Lung (tissue), 12 donors: ENCODE measurements around the gene TSPOAP1. TPM values are rescaled to one million over a fixed set of nuclear protein-coding genes. Genes with fewer than 3 reads are reported as not detected.

Source experiments
- ATAC-seq: fragments of 200-7000 bp; cut with Tn5 transposase; one replicate; pipeline ENCODE4 v1.9.1; 2020; ENCODE audit warnings: moderate number of reproducible peaks; ENCODE audit not compliant: insufficient read depth, low FRiP score
- DNase-seq, 3 donors: peaks; one replicate each; pipeline ENCODE4 v3.0.0-alpha.2; 2013 to 2017
- H3K27ac ChIP-seq, 2 donors: one replicate each; pipeline ENCODE4 v1.5.1; 2013; ENCODE audit warnings: mild to moderate bottlenecking in 2 of 2, moderate library complexity in 2 of 2, control low read depth in 1 of 2, inconsistent platforms in 1 of 2, low read depth in 1 of 2, low read length in 1 of 2
- H3K27me3 ChIP-seq, 3 donors: one replicate each; pipeline ENCODE4 v1.5.1; 2013; ENCODE audit warnings: low read length in 2 of 3; ENCODE audit not compliant: control insufficient read depth in 3 of 3, insufficient read depth in 3 of 3
- H3K36me3 ChIP-seq, 4 donors: one replicate each; pipeline ENCODE4 v1.5.1; 2013; ENCODE audit warnings: low read length in 4 of 4, mild to moderate bottlenecking in 1 of 4, moderate library complexity in 1 of 4; ENCODE audit not compliant: control insufficient read depth in 4 of 4, insufficient read depth in 4 of 4
- H3K4me1 ChIP-seq, 5 donors: one replicate each; pipeline ENCODE4 v1.5.1; 2013; ENCODE audit warnings: low read length in 5 of 5, mild to moderate bottlenecking in 2 of 5, moderate library complexity in 1 of 5; ENCODE audit not compliant: control insufficient read depth in 5 of 5, insufficient read depth in 5 of 5
- H3K4me3 ChIP-seq: one replicate; pipeline ENCODE4 v1.5.1; 2013; ENCODE audit warnings: mild to moderate bottlenecking, control low read depth, moderate library complexity
- H3K9ac ChIP-seq, 2 donors: one replicate each; pipeline ENCODE4 v1.5.1; 2013; ENCODE audit warnings: low read length in 2 of 2, control low read depth in 1 of 2; ENCODE audit not compliant: insufficient read depth in 1 of 2
- H3K9me3 ChIP-seq, 4 donors: one replicate each; pipeline ENCODE4 v1.5.1; 2013; ENCODE audit warnings: low read length in 3 of 4, mild to moderate bottlenecking in 1 of 4, moderate library complexity in 1 of 4; ENCODE audit not compliant: control insufficient read depth in 4 of 4, insufficient read depth in 3 of 4
- WGBS, 2 donors: extraction: QIAGEN DNeasy Blood & Tissue Kit; methylation state at CpG; one replicate each; pipeline ENCODE4 v1.1.7; 2013; 5-methylcytosine and 5-hydroxymethylcytosine counted together
- polyA plus RNA-seq, 2 donors: library from polyadenylated mRNA; stranded (reverse); fragments of 200-250 nt; gene quantifications; one replicate each; pipeline ENCODE4 v1.2.1, GENCODE V29; 2013
- total RNA-seq, 2 donors: library from RNA; depleted of rRNA in 1 of 2; stranded (reverse); fragments of >200 nt in 1 of 2; gene quantifications; one replicate each; pipeline ENCODE4 v1.2.1, GENCODE V29; 2014 to 2021
- TF ChIP-seq, protein P1 (sequence below): IDR thresholded peaks from 2 replicates; pipeline ENCODE4 v1.5.1; 2012; ENCODE audit warnings: mild to moderate bottlenecking; ENCODE audit errors: control extremely low read depth, extremely low read depth
- donor health status: control.
- donor health status: control.
- donor health status: Bipolar disorder and iron deficiency.
- donor health status: healthy.
- donor health status: DM: yes; HTN: yes; CAD: no.

TSPOAP1 gene
- total and polyA plus RNA-seq, 4 donors = 7.0 to 23.5 (median 18.2) TPM

DNA sequence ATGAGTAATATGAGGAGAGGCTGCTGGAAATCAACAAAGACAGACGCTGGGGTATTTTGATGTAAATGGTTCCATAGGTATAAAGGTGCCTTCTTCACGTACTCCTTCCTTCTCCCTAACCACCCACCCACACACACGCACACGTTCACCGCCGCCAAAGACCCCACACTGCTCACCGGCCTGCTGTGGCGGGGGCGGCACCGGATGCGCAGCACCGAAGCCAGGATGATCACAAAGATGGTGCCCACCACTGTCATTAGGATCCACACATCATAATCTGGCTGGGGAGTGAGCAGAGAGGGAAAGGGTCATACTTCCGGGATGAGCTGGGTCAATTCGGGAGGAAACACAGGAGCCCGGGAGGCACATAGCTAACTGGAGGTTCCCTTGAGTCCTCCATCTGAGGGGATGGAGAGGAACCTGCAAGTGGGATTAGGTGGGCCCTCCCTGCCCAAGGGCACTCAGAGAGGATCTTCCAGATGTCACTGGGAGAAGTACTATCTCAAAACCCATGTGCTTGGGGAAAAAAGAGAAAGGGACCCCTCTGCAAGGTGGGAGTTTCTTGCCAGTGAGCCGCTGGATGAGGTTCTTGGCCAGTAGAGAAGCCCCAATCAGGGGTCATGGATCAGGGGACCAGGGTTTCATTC, 33.9 kb upstream of the TSPOAP1 start:
- H3K27ac ChIP-seq = no peak overlapping the region
- peaks cover 0 to 11% (median 5%) of the 10 kb centered on the region in 4 donors for H3K36me3 ChIP-seq
- H3K4me3 ChIP-seq = no peak overlapping the region
- H3K4me1 ChIP-seq = no peaks in the 10 kb centered on the region
- DNase-seq (no peak), ATAC-seq (no peak)
- no peaks in the 10 kb centered on the region for H3K9me3 ChIP-seq
- H3K27me3 ChIP-seq = no peaks in the 10 kb centered on the region
- H3K9ac ChIP-seq = no peak overlapping the region
- WGBS, 2 donors = 93 to 95% methylated on average over 16 of the region's 16 CpGs
- TF ChIP-seq, protein P1, sequence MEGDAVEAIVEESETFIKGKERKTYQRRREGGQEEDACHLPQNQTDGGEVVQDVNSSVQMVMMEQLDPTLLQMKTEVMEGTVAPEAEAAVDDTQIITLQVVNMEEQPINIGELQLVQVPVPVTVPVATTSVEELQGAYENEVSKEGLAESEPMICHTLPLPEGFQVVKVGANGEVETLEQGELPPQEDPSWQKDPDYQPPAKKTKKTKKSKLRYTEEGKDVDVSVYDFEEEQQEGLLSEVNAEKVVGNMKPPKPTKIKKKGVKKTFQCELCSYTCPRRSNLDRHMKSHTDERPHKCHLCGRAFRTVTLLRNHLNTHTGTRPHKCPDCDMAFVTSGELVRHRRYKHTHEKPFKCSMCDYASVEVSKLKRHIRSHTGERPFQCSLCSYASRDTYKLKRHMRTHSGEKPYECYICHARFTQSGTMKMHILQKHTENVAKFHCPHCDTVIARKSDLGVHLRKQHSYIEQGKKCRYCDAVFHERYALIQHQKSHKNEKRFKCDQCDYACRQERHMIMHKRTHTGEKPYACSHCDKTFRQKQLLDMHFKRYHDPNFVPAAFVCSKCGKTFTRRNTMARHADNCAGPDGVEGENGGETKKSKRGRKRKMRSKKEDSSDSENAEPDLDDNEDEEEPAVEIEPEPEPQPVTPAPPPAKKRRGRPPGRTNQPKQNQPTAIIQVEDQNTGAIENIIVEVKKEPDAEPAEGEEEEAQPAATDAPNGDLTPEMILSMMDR = no peak

DNA sequence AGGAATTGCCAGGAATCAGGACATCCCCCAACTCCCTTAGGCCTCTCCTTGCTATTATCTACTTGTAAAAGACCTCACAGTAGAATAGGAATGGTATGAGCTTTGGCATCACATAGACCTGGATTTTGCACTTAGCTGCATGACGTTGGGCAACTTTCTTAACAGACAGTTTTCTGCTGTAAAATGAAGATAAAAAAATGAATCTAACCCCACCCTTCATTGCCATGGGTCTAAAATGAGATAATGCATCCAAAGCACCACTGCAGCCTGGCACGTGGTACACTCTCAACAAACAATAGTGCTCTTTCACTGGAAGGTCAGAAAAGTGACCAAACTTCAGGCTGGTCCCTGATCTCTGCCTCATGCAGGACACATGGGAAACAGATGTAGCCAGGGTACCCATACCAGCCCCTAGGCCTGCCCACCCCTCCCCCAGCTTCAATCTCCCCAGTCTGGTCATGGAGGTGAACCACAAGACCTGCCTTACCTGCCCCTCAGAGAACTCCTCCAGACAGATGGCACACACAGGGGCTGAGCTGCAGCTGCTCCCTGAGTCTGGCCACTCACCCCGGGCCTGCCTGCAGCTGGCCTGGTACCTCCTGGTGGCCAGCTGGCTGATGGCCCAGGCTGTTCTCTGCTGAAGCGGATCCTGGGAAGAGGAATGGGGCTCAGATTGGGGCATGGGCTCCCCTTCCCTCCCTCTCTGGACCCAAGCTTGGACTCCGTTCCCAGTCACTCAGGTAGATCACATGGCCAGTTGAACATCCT, 31.9 kb upstream of the TSPOAP1 start:
- ATAC-seq = no peak
- H3K27me3 ChIP-seq = no peaks in the 10 kb centered on the region
- no peaks in the 10 kb centered on the region for H3K9me3 ChIP-seq
- H3K4me3 ChIP-seq = no peak overlapping the region
- no peaks in the 10 kb centered on the region for H3K4me1 ChIP-seq
- no peak overlapping the region for H3K27ac ChIP-seq
- TF ChIP-seq, protein P1 = no peak
- no peak for DNase-seq
- H3K9ac ChIP-seq = no peak overlapping the region
- 78 to 91% methylated on average over 5 of the region's 5 CpGs for WGBS, 2 donors
- H3K36me3 ChIP-seq = peaks cover 0 to 13% (median 6%) of the 10 kb centered on the region in 4 donors

DNA sequence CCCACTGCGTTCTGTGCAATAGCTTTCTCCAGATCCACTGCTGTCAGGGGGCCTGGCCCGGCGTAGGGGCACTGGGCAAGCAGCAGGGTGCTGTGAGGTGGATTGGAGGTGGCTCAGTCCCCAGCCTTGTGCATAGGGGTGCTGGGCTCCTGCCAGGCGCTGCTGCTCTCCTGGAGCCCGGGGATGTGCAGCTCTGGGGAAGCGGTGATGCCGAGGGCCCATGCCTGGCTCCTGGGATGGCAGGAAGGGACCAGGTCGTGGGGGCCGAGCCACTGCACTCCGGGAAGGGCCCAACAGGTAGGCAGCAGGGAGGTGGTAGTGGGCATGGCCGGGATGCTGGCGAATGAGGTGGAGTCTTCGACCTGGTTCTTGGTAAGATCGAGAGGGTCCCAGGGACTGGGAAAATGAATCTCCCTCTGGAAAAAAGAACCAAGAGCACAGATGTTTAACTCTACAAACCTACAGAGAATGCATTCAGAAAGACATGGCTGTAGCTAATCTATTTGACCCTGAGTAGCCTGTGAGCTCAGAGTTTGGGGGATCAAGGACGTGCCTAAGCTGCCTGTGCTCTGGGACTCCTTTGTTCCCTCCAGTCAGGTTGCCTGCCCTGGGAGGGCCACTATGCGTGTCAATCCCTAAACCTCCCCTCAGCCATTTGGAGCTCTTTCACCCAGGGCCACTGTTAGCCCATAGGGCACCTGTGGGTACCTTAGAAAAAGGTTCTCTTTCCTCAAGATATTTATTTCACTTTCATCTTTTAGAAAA, 30.0 kb upstream of the TSPOAP1 start:
- H3K4me3 ChIP-seq = no peak overlapping the region
- 93 to 98% methylated on average over 16 of the region's 16 CpGs for WGBS, 2 donors
- TF ChIP-seq, protein P1 = no peak
- no peak for DNase-seq
- H3K27ac ChIP-seq = no peak overlapping the region
- no peak overlapping the region for H3K9ac ChIP-seq
- H3K36me3 ChIP-seq = peaks cover 0 to 13% (median 7%) of the 10 kb centered on the region in 4 donors
- no peaks in the 10 kb centered on the region for H3K9me3 ChIP-seq
- no peaks in the 10 kb centered on the region for H3K4me1 ChIP-seq
- no peaks in the 10 kb centered on the region for H3K27me3 ChIP-seq
- ATAC-seq = no peak
